ENCODE measurements around the gene TBC1D7.

TBC1D7 gene

DNA sequence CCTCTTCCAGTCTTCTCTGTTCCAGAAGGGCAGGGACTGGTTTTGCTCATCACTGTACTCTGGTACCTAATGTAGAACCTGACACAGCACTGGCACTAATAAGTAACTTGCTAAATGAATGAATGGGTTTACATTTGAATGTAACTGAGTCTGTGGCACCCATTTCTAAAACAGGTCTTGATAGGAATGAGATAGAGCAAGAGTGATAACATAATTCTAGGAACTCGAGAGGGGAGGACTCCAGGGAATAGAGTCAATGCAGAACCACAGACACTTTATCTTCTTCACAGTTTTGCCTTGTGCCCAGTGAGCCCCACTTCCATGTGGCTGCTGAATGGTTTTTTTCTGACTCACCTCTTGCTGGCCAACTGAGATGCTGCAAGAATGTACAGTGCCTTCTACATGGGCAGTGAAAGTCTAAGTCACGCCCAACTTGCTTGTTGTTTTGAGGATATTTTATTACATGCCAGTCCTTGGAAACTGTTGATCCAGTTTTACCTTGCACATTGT is 61.1 kb downstream of the TBC1D7 start:
- no peak for DNase-seq

DNA sequence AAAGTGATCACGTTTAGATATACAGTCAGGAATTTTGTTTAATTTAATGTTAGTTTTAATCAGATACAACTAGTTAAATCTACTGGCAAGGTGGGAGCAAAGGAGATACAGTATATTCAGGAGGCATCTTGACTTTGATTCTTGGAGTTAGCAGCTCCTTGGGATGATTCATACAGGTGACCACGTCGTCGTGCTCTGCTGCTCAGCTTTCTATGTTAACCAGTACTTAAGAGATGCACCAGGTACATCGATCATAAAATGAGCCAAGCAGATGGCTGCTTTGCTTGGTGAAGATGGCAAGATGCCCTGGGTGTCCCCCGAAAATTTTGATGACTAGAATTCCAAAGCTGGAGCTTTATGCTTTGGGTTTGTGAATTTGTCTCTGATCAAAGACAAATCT is 64.7 kb downstream of the TBC1D7 start:
- DNase-seq, result no peak

DNA sequence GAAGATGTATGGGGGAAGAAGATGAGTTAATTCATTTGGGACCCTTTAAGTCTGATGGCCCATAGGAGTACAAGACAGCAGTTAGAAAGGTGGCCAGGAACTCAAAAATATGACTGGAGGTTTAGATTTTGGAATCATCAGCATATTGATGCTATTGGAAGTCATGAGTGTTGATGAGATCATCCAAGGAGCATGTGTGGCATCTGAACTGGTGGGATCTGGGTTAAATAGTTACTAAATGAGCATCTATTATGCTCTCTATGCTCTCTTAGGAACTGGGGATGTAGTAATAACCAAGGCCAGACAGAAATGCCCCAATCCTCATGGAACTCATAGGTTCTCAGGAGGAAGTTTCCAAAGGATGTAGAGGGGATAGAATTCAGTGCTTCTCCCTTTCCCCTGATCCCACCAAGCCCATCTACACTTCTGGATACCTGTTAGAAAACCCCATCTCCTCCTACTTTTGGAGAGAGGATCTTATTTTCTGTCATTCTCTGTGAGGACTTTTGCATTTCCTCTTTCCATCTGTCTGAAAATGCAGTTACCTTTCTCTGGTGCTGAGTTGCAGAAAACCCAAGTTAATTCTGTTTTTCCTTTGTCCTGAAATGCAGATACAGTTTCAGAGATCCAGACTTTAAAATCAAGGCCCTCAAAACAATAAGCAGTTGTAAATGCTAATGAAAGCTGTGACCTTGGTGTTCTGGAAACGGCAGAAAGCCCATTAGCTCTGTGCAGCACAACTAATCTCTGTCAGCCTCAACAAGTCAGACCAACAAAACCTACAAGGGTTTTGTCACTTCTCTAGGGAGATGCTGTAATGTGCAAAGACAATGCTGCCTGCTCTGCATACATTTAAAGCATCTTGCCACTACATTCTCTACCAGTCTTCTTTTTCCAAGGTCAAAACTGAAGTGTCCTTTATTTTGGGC is 65.8 kb downstream of the TBC1D7 start:
- DNase-seq, result no peak

DNA sequence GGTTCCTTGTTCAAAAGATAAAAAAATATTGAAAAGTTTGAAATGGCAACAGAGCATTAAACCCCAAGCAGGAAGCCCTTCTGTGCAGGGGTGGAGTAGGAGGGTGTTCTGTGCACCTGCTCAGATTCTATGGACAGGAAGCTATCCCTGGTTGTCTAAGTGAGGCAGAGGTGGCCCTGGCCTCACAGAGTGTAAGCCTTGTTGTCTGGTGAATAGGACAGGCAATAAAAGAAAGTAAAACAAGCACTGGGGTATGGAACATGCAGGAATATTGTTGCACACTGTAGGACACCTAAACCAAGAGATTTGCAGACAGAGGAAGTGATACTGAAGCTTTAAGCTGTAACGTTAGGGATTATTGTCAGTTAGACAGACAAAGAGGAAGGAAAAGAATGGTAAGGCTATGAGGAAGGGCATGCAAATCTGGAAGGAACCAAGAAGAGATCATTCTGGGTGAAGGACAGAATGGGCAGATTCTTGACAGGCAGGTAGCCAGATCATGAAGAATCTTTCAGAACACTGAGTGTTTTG is 66.8 kb downstream of the TBC1D7 start:
- no peak for DNase-seq

DNA sequence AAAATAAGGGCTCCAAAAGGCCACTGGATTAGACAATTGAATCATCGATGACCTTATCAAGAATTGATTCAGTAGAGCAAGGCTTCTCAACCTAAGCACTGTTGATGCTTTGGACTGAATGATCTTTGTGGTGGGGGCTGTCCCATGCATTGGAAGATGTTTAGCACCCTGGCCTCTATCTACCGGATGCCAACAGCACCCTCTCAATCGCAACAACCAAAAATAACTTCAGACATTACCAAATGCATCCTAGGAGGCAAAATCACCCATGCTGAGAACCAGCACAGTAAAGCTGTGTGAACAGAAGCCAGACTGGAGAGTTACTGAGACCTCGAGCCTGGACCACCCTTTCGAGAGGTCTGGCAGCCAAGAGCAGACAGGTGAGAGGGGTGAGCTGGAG is 67.5 kb downstream of the TBC1D7 start:
- no peak for DNase-seq

DNA sequence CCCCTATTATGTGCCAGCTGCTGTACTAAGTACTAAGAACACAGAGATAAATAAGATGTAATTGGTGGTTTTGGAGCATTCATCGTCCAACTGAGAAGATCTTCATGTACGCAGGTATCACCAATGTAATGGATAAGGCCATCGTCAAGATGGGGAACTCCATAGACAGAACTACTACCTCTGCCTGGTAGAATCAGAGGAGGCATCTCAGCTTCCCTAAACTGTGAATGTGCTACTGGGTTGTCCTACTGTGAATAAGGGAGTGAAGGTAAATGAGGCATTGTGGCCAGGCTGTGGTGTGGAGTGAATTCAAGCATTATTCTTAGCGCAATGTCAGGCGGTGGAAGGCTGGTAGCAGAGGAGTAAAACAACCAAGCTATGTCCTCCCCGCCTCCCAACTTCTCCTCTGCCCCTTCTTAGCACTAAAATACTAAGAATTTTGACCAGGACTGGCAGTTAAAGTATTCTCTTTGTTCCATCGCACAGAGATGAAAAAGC is 68.2 kb downstream of the TBC1D7 start:
- DNase-seq, result no peak

DNA sequence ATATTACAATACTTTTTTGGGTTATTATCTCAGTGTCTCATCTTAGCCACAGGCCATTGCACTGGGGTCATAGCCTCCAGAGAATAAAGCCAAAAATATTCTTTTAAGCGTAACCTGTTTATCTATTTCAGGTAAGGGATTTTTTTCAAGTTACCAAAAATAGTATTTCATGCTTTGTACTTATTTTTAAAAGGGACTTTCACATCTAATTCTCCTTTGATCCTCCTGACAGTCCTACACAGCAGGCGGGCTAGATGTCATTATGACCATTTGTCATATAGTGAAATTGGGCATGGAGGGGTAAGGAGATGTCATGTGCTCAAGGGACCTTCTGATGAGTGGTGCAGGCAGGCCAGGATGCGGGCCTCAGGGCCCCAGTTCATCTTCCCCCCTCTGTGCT is 68.9 kb downstream of the TBC1D7 start:
- DNase-seq, result no peak

DNA sequence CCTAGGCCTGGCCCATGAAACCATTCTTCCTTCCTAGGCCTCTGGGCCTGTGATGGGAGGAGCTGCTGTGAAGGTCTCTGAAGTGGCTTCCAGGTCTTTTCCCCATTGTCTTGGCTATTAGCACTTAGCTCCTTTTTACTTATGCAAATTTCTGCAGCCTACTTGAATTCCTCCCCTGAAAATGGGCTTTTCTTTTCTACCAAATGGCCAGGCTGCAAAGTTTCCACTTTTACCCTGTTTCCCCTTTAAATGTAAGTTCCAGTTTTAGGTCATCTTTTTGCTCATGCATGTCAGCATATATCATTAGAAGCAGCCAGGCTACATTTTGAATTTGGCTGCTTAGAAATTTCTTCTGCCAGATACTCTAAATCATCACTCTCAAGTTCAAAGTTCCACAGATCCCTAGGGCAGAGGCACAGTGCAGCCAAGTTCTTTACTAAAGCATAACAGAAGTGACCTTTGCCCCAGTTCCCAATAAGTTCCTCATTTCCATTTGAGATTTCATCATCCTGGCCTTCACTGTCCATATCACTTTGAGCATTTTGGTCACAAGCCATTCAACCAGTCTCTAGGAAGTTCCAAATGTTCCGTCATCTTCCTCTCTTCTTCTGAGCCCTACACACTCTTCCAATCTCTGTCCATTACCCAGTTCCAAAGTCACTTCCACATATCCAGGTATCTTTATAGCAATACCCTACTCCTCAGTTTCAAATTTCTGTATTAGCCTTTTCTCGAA is 71.9 kb downstream of the TBC1D7 start:
- no peak for DNase-seq

Data from fibroblast of skin of scalp (primary cell).